PFSK-1 (cell line): ENCODE data around the gene SLC41A1.

Experiments
- FOXP2 ChIP-seq: optimal IDR thresholded peaks from 2 replicates; pipeline ENCODE3; 2011; ENCODE audit warnings: borderline replicate concordance, control low read depth, inconsistent platforms; ENCODE audit not compliant: insufficient read depth; ENCODE audit errors: extremely low read length, extremely low read depth
- POLR2AphosphoS5 ChIP-seq: IDR thresholded peaks from 2 replicates; pipeline ENCODE4 v1.6.1; 2012; ENCODE audit warnings: low read depth, mild to moderate bottlenecking, control low read depth, low read length, moderate library complexity
- REST ChIP-seq, 2 experiments: IDR thresholded peaks; 2 replicates each; pipeline versions ENCODE4 v1.6.1 to v1.8.0; 2011 to 2012; ENCODE audit warnings: low read depth in 2 of 2, low read length in 2 of 2, control low read depth in 1 of 2, inconsistent platforms in 1 of 2, mild to moderate bottlenecking in 1 of 2, moderate library complexity in 1 of 2; ENCODE audit not compliant: insufficient read depth in 1 of 2
- SIN3A ChIP-seq: IDR thresholded peaks from 2 replicates; pipeline ENCODE4 v1.6.1; 2012; ENCODE audit warnings: mild to moderate bottlenecking, low read length, moderate library complexity, borderline replicate concordance; ENCODE audit not compliant: insufficient read depth
- TAF1 ChIP-seq: IDR thresholded peaks from 2 replicates; pipeline ENCODE4 v1.6.1; 2012; ENCODE audit warnings: low read length, control low read depth, borderline replicate concordance; ENCODE audit not compliant: insufficient read depth

The SLC41A1 gene

GRCh38 chr1:205775015-205775716 lies 37.8 kb downstream of the SLC41A1 start, which contains the start of gene RAB29:
Gene RAB29, minus strand, starts transcription at chr1:205775482. Its CDS starts 526 bp downstream, at chr1:205774956.
- TF ChIP-seq REST (IDR thresholded peaks at IDR 0.05; ENCODE audit: insufficient read depth in 1 of 2, low read depth in 2 of 2, low read length in 2 of 2) (no peak), FOXP2 (no peak), TAF1 (no peak), SIN3A (no peak), POLR2AphosphoS5 (no peak)

GRCh38 chr1:205774198-205775014 lies 38.6 kb downstream of the SLC41A1 start:
- TF ChIP-seq FOXP2, result no peak
- TF ChIP-seq SIN3A, result no peak
- no peak for TF ChIP-seq TAF1
- no peak for TF ChIP-seq POLR2AphosphoS5
- TF ChIP-seq REST (IDR thresholded peaks at IDR 0.05; ENCODE audit: insufficient read depth in 1 of 2, low read depth in 2 of 2, low read length in 2 of 2), result no peak

GRCh38 chr1:205772607-205773032 lies 40.4 kb downstream of the SLC41A1 start:
- TF ChIP-seq REST (IDR thresholded peaks at IDR 0.05; ENCODE audit: insufficient read depth in 1 of 2, low read depth in 2 of 2, low read length in 2 of 2) (no peak), POLR2AphosphoS5 (no peak), FOXP2 (no peak), TAF1 (no peak), SIN3A (no peak)

- no peak for TF ChIP-seq REST (IDR thresholded peaks at IDR 0.05; ENCODE audit: insufficient read depth in 1 of 2, low read depth in 2 of 2, low read length in 2 of 2)
- no peak for TF ChIP-seq FOXP2
- no peak for TF ChIP-seq TAF1
- TF ChIP-seq SIN3A, result no peak
- TF ChIP-seq POLR2AphosphoS5, result no peak
Measured at GRCh38 chr1:205770618-205771017, 42.4 kb downstream of the SLC41A1 start.
